ENCODE measurements around the gene WWP2.
"Not testable (repeated sequence)": the region's sequence is repeated elsewhere in the genome, so short reads cannot be mapped to it uniquely, and the experiment has no call there.

WWP2 gene

GRCh38 chr16:69727916-69728270 lies 34.2 kb upstream of the WWP2 start:
- Histone ChIP-seq H3K4me2 (ENCODE audit: low read length) (no peak overlapping the region), H3K27me3 (ENCODE audit: control insufficient read depth, insufficient read depth, low read length) (no peaks in the 10 kb centered on the region), H3K4me3 (ENCODE audit: low read length) (no peak overlapping the region), H3K9me3 (replicated peaks; ENCODE audit: low read length) (no peaks in the 10 kb centered on the region), H3K9ac (ENCODE audit: low read depth, low read length) (no peak overlapping the region), H3K4me1 (ENCODE audit: control insufficient read depth, insufficient read depth, low read length) (peaks cover 31% of the 10 kb centered on the region), H3K36me3 (ENCODE audit: insufficient read depth, low read length) (peaks cover 6% of the 10 kb centered on the region)

GRCh38 chr16:69729030-69729429 lies 33.1 kb upstream of the WWP2 start:
- H3K27me3 ChIP-seq (ENCODE audit: control insufficient read depth, insufficient read depth, low read length) = not testable (repeated sequence)
- H3K4me1 ChIP-seq (ENCODE audit: control insufficient read depth, insufficient read depth, low read length) = peaks cover 26% of the 10 kb centered on the region

GRCh38 chr16:69731280-69731679 lies 30.9 kb upstream of the WWP2 start:
- not testable (repeated sequence) for H3K9me3 ChIP-seq (replicated peaks; ENCODE audit: low read length); H3K4me2 ChIP-seq (ENCODE audit: low read length); H3K4me3 ChIP-seq (ENCODE audit: low read length); H3K36me3 ChIP-seq (ENCODE audit: insufficient read depth, low read length); H3K27me3 ChIP-seq (ENCODE audit: control insufficient read depth, insufficient read depth, low read length); H3K9ac ChIP-seq (ENCODE audit: low read depth, low read length)
- H3K4me1 ChIP-seq (ENCODE audit: control insufficient read depth, insufficient read depth, low read length) = peaks cover 15% of the 10 kb centered on the region

More at GRCh38 chr16:69729030-69729429, 33.1 kb upstream of the WWP2 start:
- H3K4me2 ChIP-seq (ENCODE audit: low read length); H3K9ac ChIP-seq (ENCODE audit: low read depth, low read length); H3K36me3 ChIP-seq (ENCODE audit: insufficient read depth, low read length); H3K4me3 ChIP-seq (ENCODE audit: low read length); H3K9me3 ChIP-seq (replicated peaks; ENCODE audit: low read length): not testable (repeated sequence)

- H3K4me1 ChIP-seq (ENCODE audit: control insufficient read depth, insufficient read depth, low read length) = peaks cover 9% of the 10 kb centered on the region
- no peak overlapping the region for H3K4me3 ChIP-seq (ENCODE audit: low read length)
- H3K9ac ChIP-seq (ENCODE audit: low read depth, low read length) = no peak overlapping the region
- H3K4me2 ChIP-seq (ENCODE audit: low read length) = no peak overlapping the region
- no peaks in the 10 kb centered on the region for H3K27me3 ChIP-seq (ENCODE audit: control insufficient read depth, insufficient read depth, low read length)
- no peaks in the 10 kb centered on the region for H3K36me3 ChIP-seq (ENCODE audit: insufficient read depth, low read length)
- no peaks in the 10 kb centered on the region for H3K9me3 ChIP-seq (replicated peaks; ENCODE audit: low read length)
Measured at GRCh38 chr16:69732101-69732500, 30.0 kb upstream of the WWP2 start.

GRCh38 chr16:69741519-69741918 lies 20.6 kb upstream of the WWP2 start:
- H3K4me2 ChIP-seq (ENCODE audit: low read length) = no peak overlapping the region
- no peak overlapping the region for H3K4me3 ChIP-seq (ENCODE audit: low read length)
- no peaks in the 10 kb centered on the region for H3K27me3 ChIP-seq (ENCODE audit: control insufficient read depth, insufficient read depth, low read length)
- H3K9ac ChIP-seq (ENCODE audit: low read depth, low read length) = no peak overlapping the region
- H3K4me1 ChIP-seq (ENCODE audit: control insufficient read depth, insufficient read depth, low read length) = peaks cover 11% of the 10 kb centered on the region
- H3K36me3 ChIP-seq (ENCODE audit: insufficient read depth, low read length) = peaks cover 60% of the 10 kb centered on the region
- H3K9me3 ChIP-seq (replicated peaks; ENCODE audit: low read length) = no peaks in the 10 kb centered on the region

- Histone ChIP-seq H3K9ac (ENCODE audit: low read depth, low read length) (no peak overlapping the region), H3K36me3 (ENCODE audit: insufficient read depth, low read length) (peaks cover 65% of the 10 kb centered on the region), H3K4me2 (ENCODE audit: low read length) (no peak overlapping the region)
Measured at GRCh38 chr16:69741951-69742904, 19.9 kb upstream of the WWP2 start.

GRCh38 chr16:69744363-69745231 lies 17.5 kb upstream of the WWP2 start:
- Histone ChIP-seq H3K36me3 (ENCODE audit: insufficient read depth, low read length) (peaks cover 87% of the 10 kb centered on the region), H3K4me3 (ENCODE audit: low read length) (no peak overlapping the region), H3K9me3 (replicated peaks; ENCODE audit: low read length) (no peaks in the 10 kb centered on the region), H3K4me1 (ENCODE audit: control insufficient read depth, insufficient read depth, low read length) (peaks cover 11% of the 10 kb centered on the region), H3K4me2 (ENCODE audit: low read length) (no peak overlapping the region), H3K27me3 (ENCODE audit: control insufficient read depth, insufficient read depth, low read length) (no peaks in the 10 kb centered on the region), H3K9ac (ENCODE audit: low read depth, low read length) (no peak overlapping the region)

More at GRCh38 chr16:69741951-69742904, 19.9 kb upstream of the WWP2 start:
- Histone ChIP-seq H3K4me1 (ENCODE audit: control insufficient read depth, insufficient read depth, low read length) (peaks cover 11% of the 10 kb centered on the region), H3K4me3 (ENCODE audit: low read length) (no peak overlapping the region), H3K9me3 (replicated peaks; ENCODE audit: low read length) (no peaks in the 10 kb centered on the region), H3K27me3 (ENCODE audit: control insufficient read depth, insufficient read depth, low read length) (no peaks in the 10 kb centered on the region)

- H3K4me2 ChIP-seq (ENCODE audit: low read length) = no peak overlapping the region
- no peaks in the 10 kb centered on the region for H3K9me3 ChIP-seq (replicated peaks; ENCODE audit: low read length)
- H3K27me3 ChIP-seq (ENCODE audit: control insufficient read depth, insufficient read depth, low read length) = no peaks in the 10 kb centered on the region
- H3K9ac ChIP-seq (ENCODE audit: low read depth, low read length) = no peak overlapping the region
- H3K4me3 ChIP-seq (ENCODE audit: low read length) = no peak overlapping the region
- H3K36me3 ChIP-seq (ENCODE audit: insufficient read depth, low read length) = peaks cover 83% of the 10 kb centered on the region
- H3K4me1 ChIP-seq (ENCODE audit: control insufficient read depth, insufficient read depth, low read length) = peaks cover 11% of the 10 kb centered on the region
Measured at GRCh38 chr16:69745232-69745612, 16.9 kb upstream of the WWP2 start.

GRCh38 chr16:69745959-69746358 lies 16.2 kb upstream of the WWP2 start:
- Histone ChIP-seq H3K9me3 (replicated peaks; ENCODE audit: low read length) (no peaks in the 10 kb centered on the region), H3K27me3 (ENCODE audit: control insufficient read depth, insufficient read depth, low read length) (no peaks in the 10 kb centered on the region), H3K4me2 (ENCODE audit: low read length) (no peak overlapping the region), H3K9ac (ENCODE audit: low read depth, low read length) (no peak overlapping the region), H3K4me3 (ENCODE audit: low read length) (no peak overlapping the region), H3K4me1 (ENCODE audit: control insufficient read depth, insufficient read depth, low read length) (peaks cover 11% of the 10 kb centered on the region), H3K36me3 (ENCODE audit: insufficient read depth, low read length) (peaks cover 86% of the 10 kb centered on the region)

GRCh38 chr16:69747115-69747514 lies 15.0 kb upstream of the WWP2 start:
- Histone ChIP-seq H3K4me3 (ENCODE audit: low read length) (no peak overlapping the region), H3K4me1 (ENCODE audit: control insufficient read depth, insufficient read depth, low read length) (peaks cover 1% of the 10 kb centered on the region), H3K9me3 (replicated peaks; ENCODE audit: low read length) (no peaks in the 10 kb centered on the region), H3K9ac (ENCODE audit: low read depth, low read length) (no peak overlapping the region), H3K4me2 (ENCODE audit: low read length) (no peak overlapping the region), H3K27me3 (ENCODE audit: control insufficient read depth, insufficient read depth, low read length) (no peaks in the 10 kb centered on the region), H3K36me3 (ENCODE audit: insufficient read depth, low read length) (peaks cover 79% of the 10 kb centered on the region)

- H3K9me3 ChIP-seq (replicated peaks; ENCODE audit: low read length) = no peaks in the 10 kb centered on the region
- H3K4me1 ChIP-seq (ENCODE audit: control insufficient read depth, insufficient read depth, low read length) = peaks cover 7% of the 10 kb centered on the region
- H3K4me3 ChIP-seq (ENCODE audit: low read length) = no peak overlapping the region
- H3K9ac ChIP-seq (ENCODE audit: low read depth, low read length) = no peak overlapping the region
- H3K4me2 ChIP-seq (ENCODE audit: low read length) = no peak overlapping the region
- no peaks in the 10 kb centered on the region for H3K27me3 ChIP-seq (ENCODE audit: control insufficient read depth, insufficient read depth, low read length)
- peaks cover 66% of the 10 kb centered on the region for H3K36me3 ChIP-seq (ENCODE audit: insufficient read depth, low read length)
Measured at GRCh38 chr16:69748694-69749345, 13.3 kb upstream of the WWP2 start.

Data from skeletal muscle satellite cell (primary cell).